RWPE1 (cell line): ENCODE data around the gene RNF220.
A peak's percentile ranks its signal among the peaks of the same experiment; 100 is the strongest.

Experiments used
- CTCF ChIA-PET: fragments of 350-600 bp; sonication (Branson Sonifier 250); formaldehyde crosslinking; extraction: SDS; loops from one replicate; lab custom pipeline; 2021; lab: Yijun Ruan, JAX
- POLR2A ChIA-PET: fragments of 400-600 bp; formaldehyde crosslinking; extraction: SDS; loops from one replicate; lab custom pipeline; 2020; ENCODE audit warnings: antibody characterized with exemption; ENCODE audit not compliant: low non-redundant PET; lab: Yijun Ruan, JAX
- DNase-seq: peaks from one replicate; pipeline ENCODE4 v3.0.0; 2012; ENCODE audit warnings: low spot score
- H3K27ac ChIP-seq: fragments of 450-650 bp; 2 replicates; pipeline ENCODE4 v1.5.1; 2017
- CTCF ChIP-seq: fragments of 450-650 bp; conservative IDR thresholded peaks from 2 replicates; pipeline ENCODE4 v1.5.1; 2017; ENCODE audit warnings: low read depth, mild to moderate bottlenecking

Gene RNF220

DNA sequence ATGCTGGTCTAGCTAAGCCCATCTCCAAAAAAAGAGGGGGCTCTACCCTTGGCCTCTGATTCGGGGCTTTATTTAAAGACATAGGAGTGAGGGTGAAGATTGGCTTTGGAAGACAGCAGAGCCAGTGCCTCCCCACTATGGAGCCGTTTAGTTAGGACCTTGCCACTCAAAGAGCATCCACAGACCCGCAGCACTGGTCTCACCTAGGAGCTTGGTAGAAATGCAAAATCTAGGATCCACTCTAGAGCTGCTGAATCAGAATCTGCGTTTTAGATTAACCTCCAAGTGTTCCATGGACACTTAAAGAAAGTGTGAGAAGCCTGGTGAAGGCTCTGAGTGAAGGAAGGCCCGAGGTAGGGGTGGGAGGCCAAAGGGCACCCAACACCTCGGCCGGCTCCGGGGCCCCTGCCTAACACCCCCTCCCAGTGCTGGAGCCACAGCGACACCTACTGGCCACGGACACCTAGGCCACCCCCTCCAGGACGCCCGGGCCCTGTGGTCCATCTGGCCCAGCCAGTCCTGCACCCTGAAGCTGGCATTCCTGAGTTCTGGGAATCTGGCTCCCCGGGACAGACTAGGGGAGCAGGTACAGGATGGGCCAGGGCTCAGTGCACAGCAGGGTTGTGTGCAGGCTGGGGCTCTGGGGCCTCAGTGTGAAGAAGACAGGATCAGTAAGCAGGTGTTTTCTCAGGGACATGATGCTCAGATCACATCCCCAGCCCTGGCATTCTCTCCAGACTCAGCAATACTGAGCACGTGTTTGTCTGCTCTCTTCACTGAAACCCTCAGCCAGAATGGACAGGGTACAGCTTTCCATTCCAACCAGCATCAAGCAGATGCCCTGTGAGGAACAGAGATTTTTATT is 190.0 kb downstream of the RNF220 start:
- H3K27ac ChIP-seq = no peak overlapping the region
- ChIA-PET POLR2A (no interaction called here), CTCF (interaction anchor here (0.5 to 1.8 kb wide), 33 partner anchors 11 to 672 kb away, joined by 3 to 19 read pairs (median 3); partner anchors contain the start of gene RNF220)
- peak; percentile 89 for TF ChIP-seq CTCF
- DNase-seq = peak; percentile 90

DNA sequence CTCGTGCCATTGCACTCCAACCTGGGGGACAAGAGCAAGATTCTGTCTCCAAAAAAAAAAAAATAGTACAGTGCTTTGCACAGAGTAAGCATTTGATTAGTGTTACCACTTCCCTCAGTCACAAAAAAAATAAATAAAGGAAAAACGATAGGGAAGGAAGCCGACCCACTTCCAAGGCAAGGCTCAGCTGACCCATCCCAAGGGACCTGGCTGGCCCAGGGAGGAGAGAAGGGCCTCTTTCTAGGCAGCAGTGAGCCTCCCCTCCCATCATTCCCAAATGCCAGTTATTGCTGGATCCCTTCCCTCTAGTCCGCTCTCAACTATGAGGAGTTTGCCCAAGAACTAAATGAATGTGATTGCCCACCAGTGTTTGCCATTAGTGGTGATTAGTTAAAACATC is 191.5 kb downstream of the RNF220 start:
- no peak for DNase-seq
- no peak overlapping the region for H3K27ac ChIP-seq
- POLR2A ChIA-PET = no interaction called here
- TF ChIP-seq CTCF = no peak
- CTCF ChIA-PET = no interaction called here

DNA sequence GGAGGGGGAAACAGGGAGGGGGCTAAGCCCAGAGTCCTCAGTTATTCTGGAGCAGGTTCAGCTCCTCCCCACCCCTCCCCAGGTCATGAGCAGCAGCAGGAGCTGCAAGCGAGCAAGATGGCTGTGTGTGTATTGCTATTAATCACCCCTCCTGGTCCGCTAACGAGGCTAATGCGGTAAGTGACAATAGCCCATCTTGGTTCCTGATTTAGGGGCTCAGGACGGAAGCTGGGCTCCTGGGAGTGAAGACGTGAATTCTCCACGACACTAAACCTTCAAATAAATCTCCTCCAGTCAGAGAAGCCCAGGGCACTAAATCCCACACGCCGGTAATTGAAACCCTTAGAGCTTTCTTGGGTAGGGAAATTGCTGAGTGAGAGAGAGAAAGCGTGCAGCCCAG is 193.1 kb downstream of the RNF220 start:
- no peak for DNase-seq
- H3K27ac ChIP-seq = no peak overlapping the region
- no peak for TF ChIP-seq CTCF
- ChIA-PET POLR2A (interaction anchor here (0.9 kb wide), 1 partner anchor 44 kb away, joined by 5 read pairs; no protein-coding TSS in a partner anchor), CTCF (interaction anchor here (0.6 kb wide), 1 partner anchor 102 kb away, joined by 3 read pairs; no protein-coding TSS in a partner anchor)

- CTCF ChIA-PET = interaction anchor here (1.3 kb wide), 1 partner anchor 49 kb away, joined by 4 read pairs; no protein-coding TSS in a partner anchor
- no peak for DNase-seq
- TF ChIP-seq CTCF = no peak
- POLR2A ChIA-PET = no interaction called here
- H3K27ac ChIP-seq = no peak overlapping the region
Measured at GRCh38 chr1:44602634-44603628, 197.9 kb downstream of the RNF220 start.

DNA sequence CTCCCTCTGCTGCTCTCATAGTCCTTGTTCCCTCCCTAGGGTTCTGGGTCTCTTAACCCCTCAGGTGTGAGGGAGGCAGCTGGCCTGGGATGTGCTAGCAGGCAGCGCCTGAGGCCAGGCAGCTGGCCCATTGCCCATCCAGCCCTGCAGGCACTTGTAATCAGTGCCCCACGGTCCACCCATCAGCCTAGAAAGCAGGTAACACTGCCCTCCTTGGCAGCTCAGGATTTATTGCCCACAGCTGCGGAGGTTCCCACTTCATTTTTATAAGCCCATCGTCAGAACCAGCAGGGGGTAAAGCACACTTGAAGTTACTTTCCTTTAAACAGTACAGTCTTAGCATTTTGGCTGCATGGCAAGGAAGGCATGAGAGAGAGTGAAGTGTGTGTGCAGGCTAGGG is 198.7 kb downstream of the RNF220 start:
- no peak for TF ChIP-seq CTCF
- ChIA-PET POLR2A (no interaction called here), CTCF (interaction anchor here (0.6 kb wide), 1 partner anchor 195 kb away, joined by 4 read pairs; no protein-coding TSS in a partner anchor)

More for the DNA sequence above, 198.7 kb downstream of the RNF220 start:
- DNase-seq = no peak
- no peak overlapping the region for H3K27ac ChIP-seq
